C4-2B (cell line): Measurements from ENCODE around the gene GRB7.
"Not testable (repeated sequence)": the region's sequence is repeated elsewhere in the genome, so short reads cannot be mapped to it uniquely, and the experiment has no call there.

Source experiments
- H3K27ac ChIP-seq: fragments of 450-650 bp; 2 replicates; pipeline ENCODE4 v1.5.1; 2017
- ZFX ChIP-seq: fragments of 450-650 bp; IDR thresholded peaks from 2 replicates; pipeline ENCODE4 v1.6.1; 2017
- TF ChIP-seq, protein P1 (sequence below): fragments of 450-650 bp; conservative IDR thresholded peaks from 2 replicates; pipeline ENCODE4 v1.5.1; 2017; ENCODE audit warnings: mild to moderate bottlenecking

Gene GRB7

DNA sequence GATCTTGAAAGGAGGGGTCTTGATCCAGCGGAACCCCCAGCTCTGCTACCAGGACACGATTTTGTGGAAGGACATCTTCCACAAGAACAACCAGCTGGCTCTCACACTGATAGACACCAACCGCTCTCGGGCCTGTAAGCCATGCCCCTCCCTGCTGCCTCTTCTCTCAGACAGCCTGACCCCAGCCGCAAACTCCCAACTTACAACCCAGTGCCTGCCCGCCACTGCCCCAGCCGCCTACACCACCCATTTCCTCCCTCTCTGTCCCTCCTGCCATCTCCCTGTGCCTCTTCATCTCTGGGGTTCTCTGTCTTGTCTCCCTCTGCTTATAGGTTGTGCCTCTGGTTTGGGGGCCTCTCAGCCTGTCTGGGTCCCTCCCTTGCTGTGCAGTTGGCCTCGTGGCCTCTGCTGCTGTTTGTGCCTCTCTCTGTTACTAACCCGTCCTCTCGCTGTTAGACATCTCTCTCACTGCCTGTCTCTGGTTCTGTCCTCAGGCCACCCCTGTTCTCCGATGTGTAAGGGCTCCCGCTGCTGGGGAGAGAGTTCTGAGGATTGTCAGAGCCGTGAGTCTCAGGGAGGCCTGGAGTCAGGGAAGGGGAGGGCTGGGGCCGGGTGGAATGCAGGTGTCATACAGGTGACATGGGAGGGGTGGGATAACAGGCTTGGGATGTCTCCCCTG lies 28.3 kb upstream of the GRB7 start:
- no peak overlapping the region for H3K27ac ChIP-seq
- TF ChIP-seq, protein P1, sequence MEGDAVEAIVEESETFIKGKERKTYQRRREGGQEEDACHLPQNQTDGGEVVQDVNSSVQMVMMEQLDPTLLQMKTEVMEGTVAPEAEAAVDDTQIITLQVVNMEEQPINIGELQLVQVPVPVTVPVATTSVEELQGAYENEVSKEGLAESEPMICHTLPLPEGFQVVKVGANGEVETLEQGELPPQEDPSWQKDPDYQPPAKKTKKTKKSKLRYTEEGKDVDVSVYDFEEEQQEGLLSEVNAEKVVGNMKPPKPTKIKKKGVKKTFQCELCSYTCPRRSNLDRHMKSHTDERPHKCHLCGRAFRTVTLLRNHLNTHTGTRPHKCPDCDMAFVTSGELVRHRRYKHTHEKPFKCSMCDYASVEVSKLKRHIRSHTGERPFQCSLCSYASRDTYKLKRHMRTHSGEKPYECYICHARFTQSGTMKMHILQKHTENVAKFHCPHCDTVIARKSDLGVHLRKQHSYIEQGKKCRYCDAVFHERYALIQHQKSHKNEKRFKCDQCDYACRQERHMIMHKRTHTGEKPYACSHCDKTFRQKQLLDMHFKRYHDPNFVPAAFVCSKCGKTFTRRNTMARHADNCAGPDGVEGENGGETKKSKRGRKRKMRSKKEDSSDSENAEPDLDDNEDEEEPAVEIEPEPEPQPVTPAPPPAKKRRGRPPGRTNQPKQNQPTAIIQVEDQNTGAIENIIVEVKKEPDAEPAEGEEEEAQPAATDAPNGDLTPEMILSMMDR, result no peak
- no peak for TF ChIP-seq ZFX

DNA sequence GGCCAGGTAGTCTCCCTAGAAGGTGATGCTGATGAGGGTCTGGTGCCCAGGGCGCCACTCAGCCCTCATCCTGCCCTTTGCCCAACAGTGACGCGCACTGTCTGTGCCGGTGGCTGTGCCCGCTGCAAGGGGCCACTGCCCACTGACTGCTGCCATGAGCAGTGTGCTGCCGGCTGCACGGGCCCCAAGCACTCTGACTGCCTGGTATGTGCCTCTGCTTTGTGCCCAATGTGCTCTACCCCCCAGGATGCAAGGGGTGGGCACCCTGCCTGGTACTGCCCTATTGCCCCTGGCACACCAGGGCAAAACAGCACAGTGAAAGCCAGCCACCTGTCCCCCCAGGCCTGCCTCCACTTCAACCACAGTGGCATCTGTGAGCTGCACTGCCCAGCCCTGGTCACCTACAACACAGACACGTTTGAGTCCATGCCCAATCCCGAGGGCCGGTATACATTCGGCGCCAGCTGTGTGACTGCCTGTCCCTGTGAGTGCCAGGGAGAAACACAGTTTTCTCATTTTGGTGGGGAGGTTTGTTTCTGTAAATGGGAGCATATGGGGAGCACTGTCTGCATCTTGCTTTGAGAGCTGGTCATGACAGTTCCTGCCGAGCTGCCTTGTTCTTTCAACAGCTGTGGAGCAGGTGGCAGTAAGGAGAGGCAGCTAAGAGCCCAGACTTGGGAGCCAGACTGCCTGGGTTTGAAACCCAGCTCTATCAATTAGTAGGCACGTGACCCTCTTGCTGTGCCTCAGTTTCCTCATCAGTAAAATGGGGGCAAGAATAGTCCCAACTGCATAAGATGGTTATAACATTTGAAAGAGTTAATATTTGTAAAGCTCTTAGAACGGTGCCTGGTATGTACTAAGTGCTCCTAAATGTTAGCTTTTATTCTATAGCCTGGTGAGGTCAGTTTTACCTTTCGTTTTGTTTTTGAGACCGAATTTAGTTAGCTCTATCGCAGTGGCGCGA lies 27.5 kb upstream of the GRB7 start:
- no peak for TF ChIP-seq ZFX
- TF ChIP-seq, protein P1, result no peak

DNA sequence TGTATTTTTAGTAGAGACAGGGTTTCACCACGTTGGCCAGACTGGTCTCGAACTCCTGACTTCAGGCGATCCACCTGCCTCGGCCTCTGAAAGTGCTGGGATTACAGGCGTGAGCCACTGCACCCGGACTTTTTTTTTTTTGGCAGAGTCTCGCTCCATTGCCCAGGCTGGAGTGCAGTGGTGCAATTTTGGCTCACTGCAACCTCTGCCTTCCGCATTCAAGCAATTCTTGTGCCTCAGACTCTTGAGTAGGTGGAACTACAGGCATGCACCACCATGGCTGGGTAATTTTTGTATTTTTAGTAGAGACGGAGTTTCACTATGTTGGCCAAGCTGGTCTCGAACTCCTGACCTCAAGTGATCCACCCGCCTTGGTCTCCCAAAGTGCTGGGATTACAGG lies 26.7 kb upstream of the GRB7 start:
- not testable (repeated sequence) for H3K27ac ChIP-seq

More for the DNA sequence above, 27.5 kb upstream of the GRB7 start:
- H3K27ac ChIP-seq, result no peak overlapping the region

DNA sequence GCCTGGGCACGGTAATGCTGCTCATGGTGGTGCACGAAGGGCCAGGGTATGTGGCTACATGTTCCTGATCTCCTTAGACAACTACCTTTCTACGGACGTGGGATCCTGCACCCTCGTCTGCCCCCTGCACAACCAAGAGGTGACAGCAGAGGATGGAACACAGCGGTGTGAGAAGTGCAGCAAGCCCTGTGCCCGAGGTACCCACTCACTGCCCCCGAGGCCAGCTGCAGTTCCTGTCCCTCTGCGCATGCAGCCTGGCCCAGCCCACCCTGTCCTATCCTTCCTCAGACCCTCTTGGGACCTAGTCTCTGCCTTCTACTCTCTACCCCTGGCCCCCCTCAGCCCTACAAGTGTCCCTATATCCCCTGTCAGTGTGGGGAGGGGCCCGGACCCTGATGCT lies 25.9 kb upstream of the GRB7 start:
- no peak overlapping the region for H3K27ac ChIP-seq
- no peak for TF ChIP-seq ZFX
- TF ChIP-seq, protein P1, result no peak

DNA sequence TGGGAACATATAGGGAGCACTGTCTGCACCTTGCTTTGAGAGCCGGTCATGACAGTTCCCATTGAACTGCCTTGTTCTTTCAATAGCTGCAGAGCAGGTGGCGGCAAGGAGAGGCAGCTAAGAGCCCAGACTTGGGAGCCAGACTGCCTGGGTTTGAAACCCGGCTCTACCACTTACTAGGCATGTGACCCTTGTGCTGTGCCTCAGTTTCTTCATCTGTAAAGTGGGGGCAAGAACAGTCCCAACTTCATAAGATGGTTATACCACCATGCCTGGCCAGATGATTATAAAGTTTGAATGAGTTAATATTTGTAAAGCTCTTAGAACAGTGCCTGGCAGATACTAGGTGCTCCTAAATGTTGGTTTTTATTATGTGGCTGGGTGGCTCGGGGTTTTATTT lies 23.5 kb upstream of the GRB7 start:
- TF ChIP-seq, protein P1, result no peak
- no peak for TF ChIP-seq ZFX
- H3K27ac ChIP-seq, result no peak overlapping the region

DNA sequence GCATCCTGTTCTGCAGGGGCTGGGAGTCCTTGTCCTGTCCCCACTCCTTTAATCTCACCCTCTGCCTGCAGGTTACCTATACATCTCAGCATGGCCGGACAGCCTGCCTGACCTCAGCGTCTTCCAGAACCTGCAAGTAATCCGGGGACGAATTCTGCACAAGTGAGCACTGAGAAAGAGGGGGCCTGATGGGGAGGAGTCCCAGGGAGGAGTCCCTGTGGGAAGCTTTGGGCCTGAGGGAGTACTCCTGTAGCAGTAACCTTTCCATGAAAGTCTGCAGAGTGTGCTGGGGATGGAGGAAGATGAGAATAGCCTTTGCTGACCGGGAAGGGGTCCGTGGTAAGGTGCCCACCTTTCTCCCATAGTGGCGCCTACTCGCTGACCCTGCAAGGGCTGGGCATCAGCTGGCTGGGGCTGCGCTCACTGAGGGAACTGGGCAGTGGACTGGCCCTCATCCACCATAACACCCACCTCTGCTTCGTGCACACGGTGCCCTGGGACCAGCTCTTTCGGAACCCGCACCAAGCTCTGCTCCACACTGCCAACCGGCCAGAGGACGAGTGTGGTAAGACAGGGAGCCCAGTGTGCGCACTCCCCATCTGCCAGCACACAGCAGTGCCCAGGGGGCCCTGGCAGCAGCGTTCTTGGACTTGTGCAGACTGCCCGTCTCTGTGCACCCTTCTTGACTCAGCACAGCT lies 22.2 kb upstream of the GRB7 start:
- no peak overlapping the region for H3K27ac ChIP-seq
- TF ChIP-seq, protein P1, result no peak
- TF ChIP-seq ZFX, result no peak

DNA sequence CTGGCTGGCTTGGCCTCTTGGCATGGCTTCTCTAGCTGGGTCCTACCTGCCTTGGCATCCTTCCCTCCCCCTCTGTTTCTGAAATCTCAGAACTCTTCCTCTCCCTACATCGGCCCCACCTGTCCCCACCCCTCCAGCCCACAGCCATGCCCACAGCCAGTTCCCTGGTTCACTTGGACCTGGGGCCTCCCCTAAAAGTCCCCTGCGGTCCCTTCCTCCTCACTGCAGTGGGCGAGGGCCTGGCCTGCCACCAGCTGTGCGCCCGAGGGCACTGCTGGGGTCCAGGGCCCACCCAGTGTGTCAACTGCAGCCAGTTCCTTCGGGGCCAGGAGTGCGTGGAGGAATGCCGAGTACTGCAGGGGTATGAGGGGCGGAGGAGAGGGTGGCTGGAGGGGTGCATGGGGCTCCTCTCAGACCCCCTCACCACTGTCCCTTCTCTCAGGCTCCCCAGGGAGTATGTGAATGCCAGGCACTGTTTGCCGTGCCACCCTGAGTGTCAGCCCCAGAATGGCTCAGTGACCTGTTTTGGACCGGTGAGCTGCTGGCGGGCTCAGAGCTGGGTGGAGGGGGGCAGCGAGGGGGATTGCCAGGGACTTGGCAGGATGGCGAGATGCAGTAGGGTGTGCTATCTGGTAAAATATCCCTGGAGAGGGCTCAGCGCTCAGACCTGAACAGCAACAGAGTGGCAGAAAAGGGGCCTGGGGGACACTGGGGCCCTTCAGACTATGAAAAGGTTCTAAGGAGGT lies 21.5 kb upstream of the GRB7 start:
- TF ChIP-seq, protein P1, result no peak
- TF ChIP-seq ZFX, result no peak
- H3K27ac ChIP-seq, result peak overlapping the region; percentile 19
